HCT116 (cell line): ENCODE measurements around the gene C9orf78.

Experiments
- EZH2phosphoT487 ChIP-seq: fragments of 200-600 bp; IDR thresholded peaks from 2 replicates; pipeline ENCODE4 v1.6.1; 2018; ENCODE audit warnings: antibody characterized with exemption, borderline replicate concordance
- POLR2A ChIP-seq: IDR thresholded peaks from 2 replicates; pipeline ENCODE4 v1.7.0; 2011; ENCODE audit warnings: borderline replicate concordance; ENCODE audit not compliant: insufficient read depth, insufficient read length; ENCODE audit errors: extremely low read depth
- POLR2AphosphoS5 ChIP-seq: IDR thresholded peaks from 2 replicates; pipeline ENCODE4 v1.6.1; 2011; ENCODE audit warnings: mild to moderate bottlenecking, low read depth, low read length, moderate library complexity
- RAD21 ChIP-seq: IDR thresholded peaks from 2 replicates; pipeline ENCODE4 v1.6.1; 2012; ENCODE audit warnings: low read depth, mild to moderate bottlenecking
- SIN3A ChIP-seq: IDR thresholded peaks from 2 replicates; pipeline ENCODE4 v1.6.1; 2012; ENCODE audit warnings: low read depth
- ZNF274 ChIP-seq: fragments of 200-500 bp; sonication (Bioruptor generic); IDR thresholded peaks from 2 replicates; pipeline ENCODE4 v1.6.1; 2014; ENCODE audit warnings: mild to moderate bottlenecking, low read depth, low read length, inconsistent platforms
- TF ChIP-seq, protein P1 (sequence below), 3 experiments: fragments of 200-600 bp in 1 of 3; sonication (generic) in 1 of 3; IDR thresholded peaks in 2 of 3; conservative IDR thresholded peaks in 1 of 3; 2 replicates each; pipeline ENCODE4 v1.5.1; 2012 to 2017; ENCODE audit warnings: low read depth in 2 of 3, low read length in 2 of 3, antibody characterized with exemption in 1 of 3, borderline replicate concordance in 1 of 3, control low read depth in 1 of 3, mild to moderate bottlenecking in 1 of 3, mixed read lengths in 1 of 3, mixed run types in 1 of 3, moderate library complexity in 1 of 3; ENCODE audit not compliant: insufficient read depth in 1 of 3

GRCh38 chr9:129826759-129827158, 8.3 kb downstream of the C9orf78 start:
- TF ChIP-seq SIN3A: no peak
- TF ChIP-seq EZH2phosphoT487: no peak
- TF ChIP-seq POLR2A: no peak
- no peak for TF ChIP-seq ZNF274
- TF ChIP-seq, protein P1, sequence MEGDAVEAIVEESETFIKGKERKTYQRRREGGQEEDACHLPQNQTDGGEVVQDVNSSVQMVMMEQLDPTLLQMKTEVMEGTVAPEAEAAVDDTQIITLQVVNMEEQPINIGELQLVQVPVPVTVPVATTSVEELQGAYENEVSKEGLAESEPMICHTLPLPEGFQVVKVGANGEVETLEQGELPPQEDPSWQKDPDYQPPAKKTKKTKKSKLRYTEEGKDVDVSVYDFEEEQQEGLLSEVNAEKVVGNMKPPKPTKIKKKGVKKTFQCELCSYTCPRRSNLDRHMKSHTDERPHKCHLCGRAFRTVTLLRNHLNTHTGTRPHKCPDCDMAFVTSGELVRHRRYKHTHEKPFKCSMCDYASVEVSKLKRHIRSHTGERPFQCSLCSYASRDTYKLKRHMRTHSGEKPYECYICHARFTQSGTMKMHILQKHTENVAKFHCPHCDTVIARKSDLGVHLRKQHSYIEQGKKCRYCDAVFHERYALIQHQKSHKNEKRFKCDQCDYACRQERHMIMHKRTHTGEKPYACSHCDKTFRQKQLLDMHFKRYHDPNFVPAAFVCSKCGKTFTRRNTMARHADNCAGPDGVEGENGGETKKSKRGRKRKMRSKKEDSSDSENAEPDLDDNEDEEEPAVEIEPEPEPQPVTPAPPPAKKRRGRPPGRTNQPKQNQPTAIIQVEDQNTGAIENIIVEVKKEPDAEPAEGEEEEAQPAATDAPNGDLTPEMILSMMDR (IDR thresholded peaks at IDR 0.05 in 2 of 3, conservative IDR thresholded peaks at IDR 0.05 in 1 of 3; ENCODE audit: borderline replicate concordance in 1 of 3, insufficient read depth in 1 of 3, low read depth in 2 of 3, low read length in 2 of 3): no peak
- TF ChIP-seq RAD21: no peak
- TF ChIP-seq POLR2AphosphoS5: no peak
